Measurements from ENCODE around the gene MDK.
A peak's percentile ranks its signal among the peaks of the same experiment; 100 is the strongest.

The MDK gene

DNA sequence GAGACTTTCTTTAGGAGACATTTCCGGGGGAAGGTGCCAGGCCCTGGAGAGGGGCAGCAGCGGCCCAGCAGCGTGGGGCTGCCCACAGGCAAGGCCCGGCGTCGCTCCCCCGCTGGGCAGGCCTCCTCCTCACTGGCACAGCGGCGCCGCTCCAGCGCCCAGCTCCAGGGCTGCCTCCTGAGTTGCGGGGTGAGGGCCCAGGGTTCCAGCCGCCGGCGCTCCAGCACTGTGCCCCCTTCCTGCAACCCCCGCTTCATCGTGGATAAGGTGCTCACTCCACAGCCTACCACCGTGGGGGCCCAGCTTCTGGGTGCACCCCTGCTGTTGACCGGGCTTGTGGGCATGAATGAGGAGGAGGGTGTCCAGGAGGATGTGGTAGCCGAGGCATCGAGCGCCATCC, 15.2 kb upstream of the MDK start:
- Histone ChIP-seq H3K36me3 (ENCODE audit: control insufficient read depth, insufficient read depth, low read length) (no peaks in the 10 kb centered on the region), H2AK5ac (ENCODE audit: low read length) (no peak overlapping the region), H2BK120ac (ENCODE audit: low read depth, low read length) (no peak overlapping the region), H3K18ac (ENCODE audit: low read length) (no peak overlapping the region), H3K4me3 (ENCODE audit: low read length) (no peak overlapping the region), H3K56ac (ENCODE audit: low read length) (no peak overlapping the region), H4K8ac (ENCODE audit: low read depth, low read length) (no peak overlapping the region), H3K79me1 (ENCODE audit: low read length) (peaks cover 8% of the 10 kb centered on the region), H2BK15ac (replicated peaks; ENCODE audit: low read depth) (no peak overlapping the region), H3K4ac (ENCODE audit: low read depth, low read length) (no peak overlapping the region), H3K4me1 (ENCODE audit: control insufficient read depth, low read depth, low read length) (no peaks in the 10 kb centered on the region), H3K9ac (ENCODE audit: low read length) (no peak overlapping the region), H3K27me3 (ENCODE audit: insufficient read depth, low read length, poor library complexity) (no peaks in the 10 kb centered on the region), H3K23ac (ENCODE audit: low read length) (no peak overlapping the region), H4K5ac (ENCODE audit: low read length) (no peak overlapping the region), H3K4me2 (ENCODE audit: low read length) (no peak overlapping the region), H3K27ac (ENCODE audit: low read depth, low read length) (no peak overlapping the region), H2BK5ac (ENCODE audit: low read length) (no peak overlapping the region), H3K79me2 (ENCODE audit: control insufficient read depth, insufficient read depth, low read length) (peaks cover 4% of the 10 kb centered on the region)
- no CpG with 5 or more reads among the region's 22 CpGs for WGBS (ENCODE audit: extremely low coverage, insufficient coverage, low lambda C conversion rate)
- no peak for DNase-seq

DNA sequence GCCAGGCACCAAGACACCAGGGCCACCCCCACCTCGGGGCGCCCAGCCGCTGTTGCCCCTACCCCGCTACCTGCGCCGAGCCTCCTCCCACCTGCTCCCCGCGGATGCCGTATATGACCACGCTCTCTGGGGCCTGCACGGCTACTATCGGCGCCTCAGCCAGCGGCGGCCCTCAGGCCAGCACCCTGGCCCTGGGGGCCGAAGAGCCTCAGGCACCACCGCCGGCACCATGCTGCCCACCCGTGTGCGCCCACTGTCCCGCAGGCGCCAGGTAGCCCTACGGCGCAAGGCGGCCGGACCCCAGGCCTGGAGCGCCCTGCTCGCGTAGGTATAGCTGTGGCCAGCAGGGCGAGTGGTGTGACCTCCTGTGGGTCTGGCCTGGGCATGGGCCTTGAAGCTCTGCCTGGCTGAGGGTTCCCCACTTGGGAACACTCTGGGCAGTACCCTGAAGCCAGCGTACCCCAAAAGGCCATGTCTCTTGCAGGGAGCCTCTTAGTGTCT, 14.8 kb upstream of the MDK start:
- Histone ChIP-seq H3K4me2 (ENCODE audit: low read length) (no peak overlapping the region), H2BK120ac (ENCODE audit: low read depth, low read length) (no peak overlapping the region), H3K36me3 (ENCODE audit: control insufficient read depth, insufficient read depth, low read length) (no peaks in the 10 kb centered on the region), H4K5ac (ENCODE audit: low read length) (no peak overlapping the region), H2BK15ac (replicated peaks; ENCODE audit: low read depth) (no peak overlapping the region), H3K56ac (ENCODE audit: low read length) (no peak overlapping the region), H3K79me1 (ENCODE audit: low read length) (peaks cover 8% of the 10 kb centered on the region), H3K4me3 (ENCODE audit: low read length) (no peak overlapping the region), H3K27me3 (ENCODE audit: insufficient read depth, low read length, poor library complexity) (no peaks in the 10 kb centered on the region), H3K18ac (ENCODE audit: low read length) (no peak overlapping the region), H2BK5ac (ENCODE audit: low read length) (no peak overlapping the region), H3K9ac (ENCODE audit: low read length) (no peak overlapping the region), H2AK5ac (ENCODE audit: low read length) (no peak overlapping the region), H3K4ac (ENCODE audit: low read depth, low read length) (no peak overlapping the region), H3K27ac (ENCODE audit: low read depth, low read length) (no peak overlapping the region), H4K8ac (ENCODE audit: low read depth, low read length) (no peak overlapping the region), H3K79me2 (ENCODE audit: control insufficient read depth, insufficient read depth, low read length) (peaks cover 4% of the 10 kb centered on the region), H3K4me1 (ENCODE audit: control insufficient read depth, low read depth, low read length) (no peaks in the 10 kb centered on the region), H3K23ac (ENCODE audit: low read length) (no peak overlapping the region)
- no CpG with 5 or more reads among the region's 31 CpGs for WGBS (ENCODE audit: extremely low coverage, insufficient coverage, low lambda C conversion rate)
- no peak for DNase-seq

DNA sequence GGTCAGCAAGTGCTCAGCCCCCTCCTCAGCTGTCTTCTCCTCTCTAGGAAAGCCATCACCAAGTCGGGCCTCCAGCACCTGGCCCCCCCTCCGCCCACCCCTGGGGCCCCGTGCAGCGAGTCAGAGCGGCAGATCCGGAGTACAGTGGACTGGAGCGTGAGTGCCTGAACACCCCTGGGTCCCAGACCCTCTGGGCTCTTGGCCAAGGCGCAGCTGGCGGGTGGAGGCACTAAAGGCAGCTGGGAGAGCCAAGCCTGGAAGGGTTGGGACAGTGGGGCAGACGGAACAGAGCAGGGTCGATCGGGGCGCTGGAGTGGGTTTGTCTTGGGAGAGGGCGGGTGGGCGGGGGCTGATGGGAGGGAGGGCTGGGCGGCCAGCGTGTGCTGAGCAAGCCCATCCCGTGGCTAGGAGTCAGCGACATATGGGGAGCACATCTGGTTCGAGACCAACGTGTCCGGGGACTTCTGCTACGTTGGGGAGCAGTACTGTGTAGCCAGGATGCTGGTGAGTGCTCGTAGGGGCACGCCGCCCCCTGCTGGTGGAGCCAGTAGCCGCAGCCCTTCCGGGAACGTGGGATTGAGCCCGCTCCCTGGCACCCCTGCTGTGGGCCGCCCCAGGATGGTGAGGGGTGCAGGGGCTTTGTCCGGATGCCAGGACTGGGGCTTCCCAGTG, 14.1 kb upstream of the MDK start:
- WGBS (ENCODE audit: extremely low coverage, insufficient coverage, low lambda C conversion rate), result no CpG with 5 or more reads among the region's 32 CpGs
- no peak overlapping the region for H4K5ac ChIP-seq (ENCODE audit: low read length)
- H3K23ac ChIP-seq (ENCODE audit: low read length), result no peak overlapping the region
- no peak overlapping the region for H3K4me3 ChIP-seq (ENCODE audit: low read length)
- no peak overlapping the region for H3K4ac ChIP-seq (ENCODE audit: low read depth, low read length)
- H3K18ac ChIP-seq (ENCODE audit: low read length), result no peak overlapping the region
- peaks cover 5% of the 10 kb centered on the region for H3K79me1 ChIP-seq (ENCODE audit: low read length)
- no peak for DNase-seq
- H3K36me3 ChIP-seq (ENCODE audit: control insufficient read depth, insufficient read depth, low read length), result no peaks in the 10 kb centered on the region
- no peak overlapping the region for H3K56ac ChIP-seq (ENCODE audit: low read length)
- H2BK15ac ChIP-seq (replicated peaks; ENCODE audit: low read depth), result no peak overlapping the region
- H2BK120ac ChIP-seq (ENCODE audit: low read depth, low read length), result no peak overlapping the region
- no peaks in the 10 kb centered on the region for H3K79me2 ChIP-seq (ENCODE audit: control insufficient read depth, insufficient read depth, low read length)
- no peaks in the 10 kb centered on the region for H3K27me3 ChIP-seq (ENCODE audit: insufficient read depth, low read length, poor library complexity)
- no peak overlapping the region for H3K4me2 ChIP-seq (ENCODE audit: low read length)
- no peak overlapping the region for H2AK5ac ChIP-seq (ENCODE audit: low read length)
- no peaks in the 10 kb centered on the region for H3K4me1 ChIP-seq (ENCODE audit: control insufficient read depth, low read depth, low read length)
- H3K27ac ChIP-seq (ENCODE audit: low read depth, low read length), result no peak overlapping the region
- no peak overlapping the region for H3K9ac ChIP-seq (ENCODE audit: low read length)
- H4K8ac ChIP-seq (ENCODE audit: low read depth, low read length), result no peak overlapping the region
- no peak overlapping the region for H2BK5ac ChIP-seq (ENCODE audit: low read length)

DNA sequence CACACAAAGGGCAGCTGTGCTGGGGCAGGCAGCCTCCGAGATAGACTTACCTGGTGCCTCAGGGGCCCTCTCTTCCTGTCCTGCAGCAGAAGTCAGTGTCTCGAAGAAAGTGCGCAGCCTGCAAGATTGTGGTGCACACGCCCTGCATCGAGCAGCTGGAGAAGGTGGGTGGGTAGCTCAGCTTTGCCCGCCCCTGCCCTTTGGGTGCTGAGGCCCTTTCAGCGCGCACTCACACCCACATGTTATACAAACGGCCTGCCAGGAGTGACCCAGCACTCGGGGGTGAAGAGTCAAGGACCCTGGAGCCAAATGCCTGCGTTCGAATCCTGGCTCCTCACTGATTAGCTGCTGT, 13.6 kb upstream of the MDK start:
- Histone ChIP-seq H3K4me2 (ENCODE audit: low read length) (no peak overlapping the region), H3K79me1 (ENCODE audit: low read length) (peaks cover 4% of the 10 kb centered on the region)

DNA sequence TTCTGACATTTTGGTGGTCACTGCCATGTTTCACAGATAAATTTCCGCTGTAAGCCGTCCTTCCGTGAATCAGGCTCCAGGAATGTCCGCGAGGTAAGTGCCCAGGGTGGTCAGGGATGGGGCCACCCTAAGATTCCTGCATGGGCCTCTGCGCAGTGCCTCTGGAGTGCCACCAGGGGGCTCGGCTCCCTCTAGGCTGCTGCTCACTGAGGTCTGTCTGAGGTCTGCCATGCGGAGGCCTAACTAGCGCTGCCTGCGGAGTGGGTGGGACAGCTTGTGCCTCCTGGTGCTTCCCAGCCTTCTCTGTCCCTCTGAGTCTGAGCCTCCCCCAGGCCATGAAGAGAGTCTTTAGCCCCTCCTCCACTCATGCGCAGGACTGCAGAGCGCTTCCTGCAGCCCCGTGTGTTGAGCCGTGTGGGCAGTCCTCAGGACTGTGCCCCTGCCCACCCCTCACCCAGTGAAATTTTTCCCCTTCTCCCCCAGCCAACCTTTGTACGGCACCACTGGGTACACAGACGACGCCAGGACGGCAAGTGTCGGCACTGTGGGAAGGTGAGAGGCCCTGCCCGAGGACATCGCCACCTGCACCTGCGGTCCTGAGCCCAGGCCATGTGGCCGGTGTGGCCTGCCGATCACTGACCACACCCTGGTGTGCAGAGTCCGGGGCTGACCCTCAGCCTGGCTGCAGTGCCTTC, 11.9 kb upstream of the MDK start:
- Histone ChIP-seq H2AK5ac (ENCODE audit: low read length) (no peak overlapping the region), H3K79me2 (ENCODE audit: control insufficient read depth, insufficient read depth, low read length) (no peaks in the 10 kb centered on the region), H2BK120ac (ENCODE audit: low read depth, low read length) (no peak overlapping the region), H3K36me3 (ENCODE audit: control insufficient read depth, insufficient read depth, low read length) (no peaks in the 10 kb centered on the region), H3K56ac (ENCODE audit: low read length) (peak overlapping the region; percentile 11), H4K5ac (ENCODE audit: low read length) (no peak overlapping the region), H3K4ac (ENCODE audit: low read depth, low read length) (no peak overlapping the region), H3K79me1 (ENCODE audit: low read length) (peaks cover 1% of the 10 kb centered on the region), H4K8ac (ENCODE audit: low read depth, low read length) (no peak overlapping the region), H3K23ac (ENCODE audit: low read length) (no peak overlapping the region), H3K27me3 (ENCODE audit: insufficient read depth, low read length, poor library complexity) (no peaks in the 10 kb centered on the region), H3K4me2 (ENCODE audit: low read length) (no peak overlapping the region), H2BK15ac (replicated peaks; ENCODE audit: low read depth) (no peak overlapping the region), H3K4me3 (ENCODE audit: low read length) (no peak overlapping the region), H3K18ac (ENCODE audit: low read length) (no peak overlapping the region), H2BK5ac (ENCODE audit: low read length) (no peak overlapping the region), H3K27ac (ENCODE audit: low read depth, low read length) (no peak overlapping the region), H3K4me1 (ENCODE audit: control insufficient read depth, low read depth, low read length) (no peaks in the 10 kb centered on the region), H3K9ac (ENCODE audit: low read length) (no peak overlapping the region)
- DNase-seq, result peak; percentile 94
- WGBS (ENCODE audit: extremely low coverage, insufficient coverage, low lambda C conversion rate), result no CpG with 5 or more reads among the region's 25 CpGs

More for the DNA sequence above, 13.6 kb upstream of the MDK start:
- no peak overlapping the region for H3K9ac ChIP-seq (ENCODE audit: low read length)
- no peaks in the 10 kb centered on the region for H3K79me2 ChIP-seq (ENCODE audit: control insufficient read depth, insufficient read depth, low read length)
- DNase-seq, result no peak
- no CpG with 5 or more reads among the region's 12 CpGs for WGBS (ENCODE audit: extremely low coverage, insufficient coverage, low lambda C conversion rate)
- no peak overlapping the region for H2AK5ac ChIP-seq (ENCODE audit: low read length)
- no peak overlapping the region for H3K27ac ChIP-seq (ENCODE audit: low read depth, low read length)
- H3K56ac ChIP-seq (ENCODE audit: low read length), result no peak overlapping the region
- no peak overlapping the region for H3K4me3 ChIP-seq (ENCODE audit: low read length)
- H3K36me3 ChIP-seq (ENCODE audit: control insufficient read depth, insufficient read depth, low read length), result no peaks in the 10 kb centered on the region
- H2BK120ac ChIP-seq (ENCODE audit: low read depth, low read length), result no peak overlapping the region
- H2BK15ac ChIP-seq (replicated peaks; ENCODE audit: low read depth), result no peak overlapping the region
- H3K23ac ChIP-seq (ENCODE audit: low read length), result no peak overlapping the region
- no peak overlapping the region for H3K4ac ChIP-seq (ENCODE audit: low read depth, low read length)
- no peak overlapping the region for H2BK5ac ChIP-seq (ENCODE audit: low read length)
- H4K8ac ChIP-seq (ENCODE audit: low read depth, low read length), result no peak overlapping the region
- H4K5ac ChIP-seq (ENCODE audit: low read length), result no peak overlapping the region
- no peaks in the 10 kb centered on the region for H3K27me3 ChIP-seq (ENCODE audit: insufficient read depth, low read length, poor library complexity)
- no peak overlapping the region for H3K18ac ChIP-seq (ENCODE audit: low read length)
- no peaks in the 10 kb centered on the region for H3K4me1 ChIP-seq (ENCODE audit: control insufficient read depth, low read depth, low read length)
